NCI-H748 treated with DMSO at 0.1 percent for 48 hours (cell line): ENCODE data around the gene TXLNG.

ENCODE experiments used
- DNase-seq: peaks from one replicate; lab custom pipeline; 2025; lab: John Stamatoyannopoulos, UW

Gene TXLNG

GRCh38 chrX:16785247-16786138 is 773 bp upstream of the TXLNG start:
- no peak for DNase-seq

GRCh38 chrX:16786791-16787735 is 797 bp downstream of the TXLNG start:
- DNase-seq: no peak

- DNase-seq: no peak
Observed at GRCh38 chrX:16788477-16788876, 2.2 kb downstream of the TXLNG start.

GRCh38 chrX:16796298-16796697 is 10.0 kb downstream of the TXLNG start:
- DNase-seq: no peak

GRCh38 chrX:16797358-16797757 is 11.1 kb downstream of the TXLNG start:
- DNase-seq: no peak

GRCh38 chrX:16797841-16798240 is 11.6 kb downstream of the TXLNG start:
- DNase-seq: no peak

GRCh38 chrX:16804923-16805464 is 18.7 kb downstream of the TXLNG start:
- DNase-seq: no peak

- no peak for DNase-seq
Observed at GRCh38 chrX:16807548-16807947, 21.3 kb downstream of the TXLNG start.

- no peak for DNase-seq
Observed at GRCh38 chrX:16807976-16808542, 21.8 kb downstream of the TXLNG start.

GRCh38 chrX:16814597-16814996 is 28.3 kb downstream of the TXLNG start:
- no peak for DNase-seq

- no peak for DNase-seq
Observed at GRCh38 chrX:16819634-16820033, 33.4 kb downstream of the TXLNG start.

GRCh38 chrX:16822723-16823122 is 36.5 kb downstream of the TXLNG start:
- DNase-seq: no peak

GRCh38 chrX:16825264-16826035 is 39.2 kb downstream of the TXLNG start:
- no peak for DNase-seq

GRCh38 chrX:16826207-16826606 is 39.9 kb downstream of the TXLNG start:
- peak; percentile 2 for DNase-seq

GRCh38 chrX:16827225-16827624 is 41.0 kb downstream of the TXLNG start:
- no peak for DNase-seq

- DNase-seq: no peak
Observed at GRCh38 chrX:16828124-16828908, 42.0 kb downstream of the TXLNG start.

GRCh38 chrX:16832301-16832700 is 46.0 kb downstream of the TXLNG start:
- no peak for DNase-seq

- DNase-seq: no peak
Observed at GRCh38 chrX:16834806-16835205, 48.5 kb downstream of the TXLNG start.

GRCh38 chrX:16836371-16836770 is 50.1 kb downstream of the TXLNG start:
- no peak for DNase-seq

- DNase-seq: no peak
Observed at GRCh38 chrX:16838202-16839066, 52.2 kb downstream of the TXLNG start.
